DOHH2 (cell line): Measurements from ENCODE around the gene GRB14.
A peak's percentile ranks its signal among the peaks of the same experiment; 100 is the strongest.

ENCODE experiments used
- CTCF ChIP-seq: fragments of 200-600 bp; sonication (generic); IDR thresholded peaks from one replicate; pipeline ENCODE4 v1.5.1; 2014; ENCODE audit warnings: antibody characterized with exemption, mild to moderate bottlenecking, low read depth, low read length; ENCODE audit not compliant: poor library complexity, severe bottlenecking
- EZH2phosphoT487 ChIP-seq: fragments of 200-600 bp; sonication (generic); IDR thresholded peaks from 2 replicates; pipeline ENCODE4 v1.6.1; 2017; ENCODE audit warnings: borderline replicate concordance, mild to moderate bottlenecking, antibody characterized with exemption, low read length, moderate library complexity, mixed read lengths

GRCh38 chr2:164560181-164560792, 61.0 kb downstream of the GRB14 start:
- TF ChIP-seq CTCF (peak; percentile 63), EZH2phosphoT487 (no peak)
